PC-3 (cell line): ENCODE results near the gene BAIAP2L1. TPM values are rescaled to one million over a fixed set of nuclear protein-coding genes. Genes with fewer than 3 reads are reported as not detected.

Experiments used
- ATAC-seq: fragments of 200-7000 bp; cut with Tn5 transposase; 2 replicates; pipeline ENCODE4 v1.9.1; 2020; ENCODE audit warnings: mild to moderate bottlenecking, moderate library complexity
- BruUV-seq: library from RNA; stranded (reverse); fragments of 400-500 nt; replicated peaks from 2 replicates; lab custom pipeline; 2021; lab: Mats Ljungman, UMichigan
- CTCF ChIA-PET: fragments of 300-600 bp; sonication (Branson Sonifier 250); formaldehyde crosslinking; loops from one replicate; lab custom pipeline; 2022; ENCODE audit warnings: antibody characterized with exemption; lab: Charles Lee
- POLR2A ChIA-PET: fragments of 300-600 bp; sonication (Branson Sonifier 250); formaldehyde crosslinking; loops from one replicate; lab custom pipeline; 2022; ENCODE audit warnings: antibody characterized with exemption; ENCODE audit not compliant: unreplicated experiment; lab: Charles Lee
- DNase-seq: peaks from one replicate; pipeline ENCODE4 v3.0.0-alpha.2; 2015
- H2AFZ ChIP-seq: fragments of 300-600 bp; sonication (generic); 2 replicates; pipeline ENCODE4 v1.6.0; 2016; ENCODE audit warnings: antibody characterized with exemption, low read length
- H3F3A ChIP-seq: fragments of 300-600 bp; sonication (generic); one replicate; pipeline ENCODE4 v1.6.0; 2017; ENCODE audit warnings: antibody characterized with exemption, low read length, control low read depth, mild to moderate bottlenecking; ENCODE audit not compliant: unreplicated experiment
- H3K27ac ChIP-seq: fragments of 300-600 bp; sonication (generic); 2 replicates; pipeline ENCODE4 v1.5.1; 2016; ENCODE audit warnings: mild to moderate bottlenecking, low read length
- H3K27me3 ChIP-seq: fragments of 300-600 bp; sonication (generic); 2 replicates; pipeline ENCODE4 v1.6.1; 2016; ENCODE audit warnings: low read length, mixed read lengths
- H3K36me3 ChIP-seq: fragments of 300-600 bp; sonication (generic); 2 replicates; pipeline ENCODE4 v1.6.1; 2016; ENCODE audit warnings: low read depth, mixed run types, low read length, mixed read lengths
- H3K4me1 ChIP-seq: fragments of 300-600 bp; sonication (generic); 2 replicates; pipeline ENCODE4 v1.5.1; 2016; ENCODE audit warnings: low read length; ENCODE audit not compliant: insufficient read depth
- H3K4me2 ChIP-seq: fragments of 300-600 bp; sonication (generic); 2 replicates; pipeline ENCODE4 v1.6.0; 2016; ENCODE audit warnings: low read length
- H3K4me3 ChIP-seq: fragments of 300-600 bp; sonication (generic); 2 replicates; pipeline ENCODE4 v1.5.1; 2016; ENCODE audit warnings: mild to moderate bottlenecking, low read length, mixed read lengths
- H3K79me2 ChIP-seq: fragments of 300-600 bp; sonication (generic); 2 replicates; pipeline ENCODE4 v1.6.1; 2017; ENCODE audit warnings: low read length, mixed read lengths
- H3K9ac ChIP-seq: fragments of 300-600 bp; sonication (generic); 2 replicates; pipeline ENCODE4 v1.6.0; 2016; ENCODE audit warnings: mild to moderate bottlenecking, low read length
- H3K9me2 ChIP-seq: fragments of 300-600 bp; sonication (generic); replicated peaks from 2 replicates; pipeline ENCODE4 v1.6.1; 2016; ENCODE audit warnings: mixed run types, low read length, mixed read lengths
- H3K9me3 ChIP-seq: fragments of 300-600 bp; sonication (generic); 2 replicates; pipeline ENCODE4 v1.6.1; 2016; ENCODE audit warnings: low read length, mixed read lengths
- H4K20me1 ChIP-seq: fragments of 300-600 bp; sonication (generic); 2 replicates; pipeline ENCODE4 v1.6.1; 2016; ENCODE audit warnings: low read length, mixed read lengths
- CTCF ChIP-seq: fragments of 300-600 bp; sonication (generic); conservative IDR thresholded peaks from 2 replicates; pipeline ENCODE4 v1.5.1; 2017; ENCODE audit warnings: antibody characterized with exemption, low read depth, mild to moderate bottlenecking, low read length
- EZH2 ChIP-seq: fragments of 300-600 bp; sonication (generic); IDR thresholded peaks from one replicate; pipeline ENCODE4 v1.6.1; 2017; ENCODE audit warnings: antibody characterized with exemption, mild to moderate bottlenecking, low read length; ENCODE audit not compliant: unreplicated experiment
- EZH2phosphoT487 ChIP-seq: fragments of 300-600 bp; sonication (generic); IDR thresholded peaks from 2 replicates; pipeline ENCODE4 v1.6.1; 2018; ENCODE audit warnings: mild to moderate bottlenecking, antibody characterized with exemption, low read length, borderline replicate concordance
- intact Hi-C: fragments of 100-400 bp; cut with micrococcal nuclease; formaldehyde crosslinking; loops from 2 replicates; pipeline ENCODE4 v1.9.0; 2023
- total RNA-seq: library from RNA; depleted of rRNA; stranded (reverse); fragments of >200 nt; gene quantifications from 2 replicates; pipeline ENCODE4 v1.2.3, GENCODE V29; 2014

The BAIAP2L1 gene
- total RNA-seq, 1 experiment from 2014 or later, result 18.9 TPM

- Histone ChIP-seq H3K79me2 (peaks cover 81% of the 10 kb centered on the region), H3K36me3 (0 out of 2 replicates have a peak, but pooled peaks cover 3% of the 10 kb centered on the region), H3K9me3 (no peaks in the 10 kb centered on the region), H3F3A (no peaks in the 10 kb centered on the region), H3K27ac (no peak overlapping the region), H3K27me3 (no peaks in the 10 kb centered on the region), H3K4me3 (no peak overlapping the region), H3K4me1 (peaks cover 10% of the 10 kb centered on the region), H4K20me1 (peaks cover 7% of the 10 kb centered on the region), H3K4me2 (no peak overlapping the region), H3K9ac (no peak overlapping the region), H2AFZ (no peak overlapping the region), H3K9me2 (no peaks in the 10 kb centered on the region)
- intact Hi-C loops, result no loop called here
- no TSS peak for BruUV-seq
- DNase-seq (no peak), ATAC-seq (no peak)
- TF ChIP-seq EZH2phosphoT487 (no peak), EZH2 (no peak)
- POLR2A ChIA-PET, result interaction anchor here (0.6 kb wide), 1 partner anchor 32 kb away, joined by 4 read pairs; no protein-coding TSS in a partner anchor
- CTCF ChIA-PET, result no interaction called here
Observed at GRCh38 chr7:98378210-98378819, 22.6 kb downstream of the BAIAP2L1 start.

- intact Hi-C loops, result no loop called here
- TF ChIP-seq CTCF (no peak), EZH2 (no peak), EZH2phosphoT487 (no peak)
- 0 out of 2 replicates have a peak, but pooled peaks cover 3% of the 10 kb centered on the region for H3K36me3 ChIP-seq
- no peaks in the 10 kb centered on the region for H3F3A ChIP-seq
- H3K4me2 ChIP-seq, result no peak overlapping the region
- DNase-seq (no peak), ATAC-seq (no peak)
- H2AFZ ChIP-seq, result no peak overlapping the region
- H3K9me2 ChIP-seq, result no peaks in the 10 kb centered on the region
- H4K20me1 ChIP-seq, result peaks cover 8% of the 10 kb centered on the region
- H3K27ac ChIP-seq, result no peak overlapping the region
- H3K4me1 ChIP-seq, result peaks cover 18% of the 10 kb centered on the region
- H3K4me3 ChIP-seq, result no peak overlapping the region
- H3K9ac ChIP-seq, result no peak overlapping the region
- peaks cover 79% of the 10 kb centered on the region for H3K79me2 ChIP-seq
- no peaks in the 10 kb centered on the region for H3K9me3 ChIP-seq
- ChIA-PET CTCF (no interaction called here), POLR2A (no interaction called here)
- BruUV-seq, result no TSS peak
- no peaks in the 10 kb centered on the region for H3K27me3 ChIP-seq
Observed at GRCh38 chr7:98376711-98377110, 24.2 kb downstream of the BAIAP2L1 start.

- Histone ChIP-seq H3K27me3 (no peaks in the 10 kb centered on the region), H3K4me2 (no peak overlapping the region), H3K9me2 (no peaks in the 10 kb centered on the region), H4K20me1 (peaks cover 8% of the 10 kb centered on the region), H3K36me3 (no peaks in the 10 kb centered on the region), H3F3A (no peaks in the 10 kb centered on the region), H3K9ac (no peak overlapping the region), H2AFZ (no peak overlapping the region), H3K79me2 (peaks cover 80% of the 10 kb centered on the region), H3K27ac (no peak overlapping the region), H3K4me1 (peaks cover 28% of the 10 kb centered on the region), H3K4me3 (no peak overlapping the region), H3K9me3 (no peaks in the 10 kb centered on the region)
- BruUV-seq, result no TSS peak
- ChIA-PET CTCF (no interaction called here), POLR2A (no interaction called here)
- no peak for ATAC-seq
- no peak for DNase-seq
- TF ChIP-seq EZH2phosphoT487 (no peak), CTCF (no peak), EZH2 (no peak)
- intact Hi-C loops, result no loop called here
Observed at GRCh38 chr7:98375664-98376063, 25.2 kb downstream of the BAIAP2L1 start.
